Measurements from ENCODE around the gene DCAF6.

Gene DCAF6

DNA sequence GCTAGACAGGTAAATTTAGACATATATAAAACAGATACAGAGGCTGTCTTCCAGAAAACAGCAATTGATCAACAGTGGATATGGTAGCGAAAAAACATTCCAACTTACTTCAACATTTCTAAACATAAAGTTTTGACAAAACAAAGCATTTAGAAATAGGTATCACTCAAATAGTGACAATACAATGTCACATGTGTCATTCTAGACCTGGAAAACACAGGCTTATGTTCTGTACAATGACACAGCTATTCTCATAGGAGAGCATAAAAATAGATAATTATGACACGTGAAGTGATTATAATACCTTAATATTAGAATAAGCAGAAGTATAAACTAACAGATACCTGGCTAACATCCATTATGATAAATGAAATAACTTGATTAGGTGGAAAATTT lies 8.0 kb upstream of the DCAF6 start:
- TF ChIP-seq POLR2AphosphoS5 (IDR thresholded peaks at IDR 0.05; ENCODE audit: low read depth, low read length), result no peak
- TF ChIP-seq SIN3A (IDR thresholded peaks at IDR 0.05; ENCODE audit: borderline replicate concordance, insufficient read depth, low read length), result no peak
- TF ChIP-seq FOXP2 (optimal IDR thresholded peaks at IDR 0.05; ENCODE audit: borderline replicate concordance, extremely low read depth, extremely low read length, insufficient read depth), result no peak
- no peak for TF ChIP-seq TAF1 (IDR thresholded peaks at IDR 0.05; ENCODE audit: borderline replicate concordance, insufficient read depth, low read length)
- TF ChIP-seq, protein P1, sequence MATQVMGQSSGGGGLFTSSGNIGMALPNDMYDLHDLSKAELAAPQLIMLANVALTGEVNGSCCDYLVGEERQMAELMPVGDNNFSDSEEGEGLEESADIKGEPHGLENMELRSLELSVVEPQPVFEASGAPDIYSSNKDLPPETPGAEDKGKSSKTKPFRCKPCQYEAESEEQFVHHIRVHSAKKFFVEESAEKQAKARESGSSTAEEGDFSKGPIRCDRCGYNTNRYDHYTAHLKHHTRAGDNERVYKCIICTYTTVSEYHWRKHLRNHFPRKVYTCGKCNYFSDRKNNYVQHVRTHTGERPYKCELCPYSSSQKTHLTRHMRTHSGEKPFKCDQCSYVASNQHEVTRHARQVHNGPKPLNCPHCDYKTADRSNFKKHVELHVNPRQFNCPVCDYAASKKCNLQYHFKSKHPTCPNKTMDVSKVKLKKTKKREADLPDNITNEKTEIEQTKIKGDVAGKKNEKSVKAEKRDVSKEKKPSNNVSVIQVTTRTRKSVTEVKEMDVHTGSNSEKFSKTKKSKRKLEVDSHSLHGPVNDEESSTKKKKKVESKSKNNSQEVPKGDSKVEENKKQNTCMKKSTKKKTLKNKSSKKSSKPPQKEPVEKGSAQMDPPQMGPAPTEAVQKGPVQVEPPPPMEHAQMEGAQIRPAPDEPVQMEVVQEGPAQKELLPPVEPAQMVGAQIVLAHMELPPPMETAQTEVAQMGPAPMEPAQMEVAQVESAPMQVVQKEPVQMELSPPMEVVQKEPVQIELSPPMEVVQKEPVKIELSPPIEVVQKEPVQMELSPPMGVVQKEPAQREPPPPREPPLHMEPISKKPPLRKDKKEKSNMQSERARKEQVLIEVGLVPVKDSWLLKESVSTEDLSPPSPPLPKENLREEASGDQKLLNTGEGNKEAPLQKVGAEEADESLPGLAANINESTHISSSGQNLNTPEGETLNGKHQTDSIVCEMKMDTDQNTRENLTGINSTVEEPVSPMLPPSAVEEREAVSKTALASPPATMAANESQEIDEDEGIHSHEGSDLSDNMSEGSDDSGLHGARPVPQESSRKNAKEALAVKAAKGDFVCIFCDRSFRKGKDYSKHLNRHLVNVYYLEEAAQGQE (IDR thresholded peaks at IDR 0.05; ENCODE audit: insufficient read depth in 1 of 2, low read depth in 2 of 2, low read length in 2 of 2), result no peak

- TF ChIP-seq TAF1 (IDR thresholded peaks at IDR 0.05; ENCODE audit: borderline replicate concordance, insufficient read depth, low read length), result no peak
- no peak for TF ChIP-seq FOXP2 (optimal IDR thresholded peaks at IDR 0.05; ENCODE audit: borderline replicate concordance, extremely low read depth, extremely low read length, insufficient read depth)
- TF ChIP-seq, protein P1 (IDR thresholded peaks at IDR 0.05; ENCODE audit: insufficient read depth in 1 of 2, low read depth in 2 of 2, low read length in 2 of 2), result no peak
- TF ChIP-seq POLR2AphosphoS5 (IDR thresholded peaks at IDR 0.05; ENCODE audit: low read depth, low read length), result no peak
- TF ChIP-seq SIN3A (IDR thresholded peaks at IDR 0.05; ENCODE audit: borderline replicate concordance, insufficient read depth, low read length), result no peak
Measured at GRCh38 chr1:167929725-167930124, 6.8 kb upstream of the DCAF6 start.

DNA sequence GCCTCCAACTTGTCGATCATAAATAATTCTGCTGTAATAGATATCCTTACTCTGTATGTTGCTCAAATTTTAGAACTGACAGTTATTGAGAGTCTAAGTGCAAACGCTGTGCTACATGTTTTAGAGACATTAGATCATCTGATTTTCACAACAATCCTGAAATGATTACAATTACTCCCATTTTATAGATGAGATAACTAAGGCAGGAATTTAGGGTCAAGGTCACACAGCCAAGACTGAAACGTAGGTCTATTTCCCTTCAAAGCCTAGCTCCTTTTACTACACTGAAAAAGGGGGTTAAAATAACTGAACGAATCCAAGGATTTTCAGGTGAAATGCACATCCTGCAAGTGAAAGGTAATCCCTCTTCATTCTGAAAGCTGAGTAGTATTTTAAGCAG lies 2.7 kb upstream of the DCAF6 start:
- TF ChIP-seq, protein P1 (IDR thresholded peaks at IDR 0.05; ENCODE audit: insufficient read depth in 1 of 2, low read depth in 2 of 2, low read length in 2 of 2), result no peak
- TF ChIP-seq TAF1 (IDR thresholded peaks at IDR 0.05; ENCODE audit: borderline replicate concordance, insufficient read depth, low read length) (no peak), SIN3A (IDR thresholded peaks at IDR 0.05; ENCODE audit: borderline replicate concordance, insufficient read depth, low read length) (no peak), POLR2AphosphoS5 (IDR thresholded peaks at IDR 0.05; ENCODE audit: low read depth, low read length) (no peak), FOXP2 (optimal IDR thresholded peaks at IDR 0.05; ENCODE audit: borderline replicate concordance, extremely low read depth, extremely low read length, insufficient read depth) (no peak)

DNA sequence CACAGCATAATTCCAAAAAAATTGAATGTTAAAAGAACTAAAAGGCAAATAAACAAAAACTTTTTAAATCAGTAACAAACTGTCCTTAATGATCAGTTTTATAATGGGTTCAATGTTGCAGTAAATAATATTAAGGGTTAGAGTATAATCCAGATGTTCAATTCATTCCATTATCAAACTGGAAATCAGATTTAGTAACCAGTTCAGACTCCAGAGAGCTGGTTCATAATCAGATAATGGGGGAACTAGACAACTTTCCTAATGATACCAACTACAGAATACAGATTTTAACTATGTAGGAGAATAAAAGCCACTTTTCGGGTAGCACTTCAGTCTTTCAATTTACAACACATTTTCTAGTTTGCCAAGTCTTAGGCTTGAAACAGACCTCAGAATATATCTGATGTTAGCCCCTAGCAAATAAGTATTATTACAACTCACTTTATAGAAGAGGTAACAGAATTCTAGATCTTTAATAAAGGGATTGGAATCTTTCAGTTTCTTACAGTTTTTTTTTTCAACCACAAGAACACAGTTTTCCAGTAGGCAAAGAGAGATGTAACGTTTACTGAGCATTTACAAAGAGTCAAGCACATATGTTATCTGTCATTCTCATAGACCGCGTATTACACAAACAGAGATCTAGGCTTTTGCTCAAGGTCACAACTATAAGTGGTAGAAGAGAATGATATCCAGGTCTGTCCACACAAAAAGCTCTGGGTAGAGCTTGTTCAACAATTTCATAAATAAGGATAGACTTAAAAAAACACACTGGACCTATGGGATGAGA lies 1.9 kb upstream of the DCAF6 start:
- TF ChIP-seq TAF1 (IDR thresholded peaks at IDR 0.05; ENCODE audit: borderline replicate concordance, insufficient read depth, low read length), result no peak
- no peak for TF ChIP-seq FOXP2 (optimal IDR thresholded peaks at IDR 0.05; ENCODE audit: borderline replicate concordance, extremely low read depth, extremely low read length, insufficient read depth)
- no peak for TF ChIP-seq POLR2AphosphoS5 (IDR thresholded peaks at IDR 0.05; ENCODE audit: low read depth, low read length)
- TF ChIP-seq, protein P1 (IDR thresholded peaks at IDR 0.05; ENCODE audit: insufficient read depth in 1 of 2, low read depth in 2 of 2, low read length in 2 of 2), result no peak
- no peak for TF ChIP-seq SIN3A (IDR thresholded peaks at IDR 0.05; ENCODE audit: borderline replicate concordance, insufficient read depth, low read length)

Data from PFSK-1 (cell line).